NB4 (cell line): Measurements from ENCODE around the gene KRTDAP.
"Not testable (repeated sequence)": the region's sequence is repeated elsewhere in the genome, so short reads cannot be mapped to it uniquely, and the experiment has no call there.

Source experiments
- DNase-seq: peaks from one replicate; pipeline ENCODE4 v3.0.0; 2010; ENCODE audit warnings: low read depth
- H3K4me3 ChIP-seq: one replicate; pipeline ENCODE4 v1.5.1; 2011; ENCODE audit warnings: mild to moderate bottlenecking, low read depth, low read length, moderate library complexity
- CTCF ChIP-seq: IDR thresholded peaks from one replicate; pipeline ENCODE4 v1.5.1; 2012; ENCODE audit warnings: low read depth, low read length
- MAX ChIP-seq: IDR thresholded peaks from 2 replicates; pipeline ENCODE4 v1.6.1; 2011; ENCODE audit warnings: low read depth, low read length
- MYC ChIP-seq: IDR thresholded peaks from 2 replicates; pipeline ENCODE4 v1.6.1; 2011; ENCODE audit warnings: low read depth, low read length
- POLR2A ChIP-seq: IDR thresholded peaks from 2 replicates; pipeline ENCODE4 v1.6.1; 2011; ENCODE audit warnings: mild to moderate bottlenecking; ENCODE audit not compliant: insufficient read length; ENCODE audit errors: extremely low read depth

Gene KRTDAP

GRCh38 chr19:35476149-35476548 lies 14.1 kb downstream of the KRTDAP start:
- TF ChIP-seq CTCF (peak; percentile 26), MYC (no peak)
- peak; percentile 4 for DNase-seq
- no peak overlapping the region for H3K4me3 ChIP-seq

GRCh38 chr19:35474594-35474993 lies 15.7 kb downstream of the KRTDAP start:
- not testable (repeated sequence) for H3K4me3 ChIP-seq, DNase-seq

GRCh38 chr19:35474104-35474503 lies 16.2 kb downstream of the KRTDAP start:
- TF ChIP-seq POLR2A (no peak), CTCF (no peak), MAX (no peak), MYC (no peak)
- no peak for DNase-seq
- H3K4me3 ChIP-seq: no peak overlapping the region

- TF ChIP-seq MYC: no peak
- TF ChIP-seq MAX: no peak
- TF ChIP-seq CTCF: no peak
- TF ChIP-seq POLR2A: no peak
- DNase-seq: no peak
These were observed 18.3 kb downstream of the KRTDAP start for GRCh38 chr19:35471946-35472345.

GRCh38 chr19:35471075-35471474 lies 19.2 kb downstream of the KRTDAP start:
- not testable (repeated sequence) for DNase-seq, H3K4me3 ChIP-seq

More at GRCh38 chr19:35471946-35472345, 18.3 kb downstream of the KRTDAP start:
- no peak overlapping the region for H3K4me3 ChIP-seq

GRCh38 chr19:35470128-35470527 lies 20.1 kb downstream of the KRTDAP start:
- DNase-seq: no peak
- TF ChIP-seq CTCF (no peak), POLR2A (no peak), MAX (no peak), MYC (no peak)
- no peak overlapping the region for H3K4me3 ChIP-seq

- no peak overlapping the region for H3K4me3 ChIP-seq
- TF ChIP-seq POLR2A: no peak
- TF ChIP-seq CTCF: peak; percentile 67
- DNase-seq: peak; percentile 72
These were observed 21.6 kb downstream of the KRTDAP start for GRCh38 chr19:35468637-35469036.
